Esophagus muscularis mucosa (tissue), 4 donors: ENCODE results near the gene ZNF598. TPM values are rescaled to one million over a fixed set of nuclear protein-coding genes. Genes with fewer than 3 reads are reported as not detected.
A peak's percentile ranks its signal among the peaks of the same experiment; 100 is the strongest.
"Not testable (repeated sequence)": the region's sequence is repeated elsewhere in the genome, so short reads cannot be mapped to it uniquely, and the experiment has no call there.

Experiments used
- DNase-seq: peaks from one replicate; pipeline ENCODE4 v3.0.0-alpha.2; 2017; ENCODE audit errors: extremely low spot score
- H3K27ac ChIP-seq, 4 donors: fragments of 200-600 bp; sonication (generic); replicated peaks in 1 of 4; 1 replicate in 3 of 4; 2 replicates in 1 of 4; pipeline ENCODE4 v1.5.1; 2016 to 2019; ENCODE audit warnings: mild to moderate bottlenecking in 1 of 4
- H3K27me3 ChIP-seq, 4 donors: fragments of 200-600 bp; sonication (generic); one replicate each; pipeline versions ENCODE4 v1.5.1 to v1.6.0; 2016 to 2019
- H3K36me3 ChIP-seq, 4 donors: fragments of 200-600 bp; sonication (generic); one replicate each; pipeline ENCODE4 v1.5.1; 2016 to 2019
- H3K4me1 ChIP-seq, 4 donors: fragments of 200-600 bp; sonication (generic); one replicate each; pipeline ENCODE4 v1.5.1; 2016 to 2019
- H3K4me3 ChIP-seq, 4 donors: fragments of 200-600 bp; sonication (generic); 1 replicate in 2 of 4; 2 replicates in 2 of 4; pipeline ENCODE4 v1.5.1; 2016 to 2019; ENCODE audit warnings: mild to moderate bottlenecking in 4 of 4, moderate library complexity in 1 of 4
- H3K9me3 ChIP-seq, 4 donors: fragments of 200-600 bp; sonication (generic); 1 replicate in 3 of 4; 2 replicates in 1 of 4; pipeline ENCODE4 v1.5.1; 2016 to 2019
- EP300 ChIP-seq: sonication (generic); formaldehyde crosslinking; IDR thresholded peaks from one replicate; pipeline ENCODE4 v1.6.1; 2017; ENCODE audit warnings: antibody characterized with exemption
- POLR2A ChIP-seq: fragments of 450-650 bp; IDR thresholded peaks from one replicate; pipeline ENCODE4 v1.6.1; 2017; ENCODE audit warnings: antibody characterized with exemption, moderate library complexity, mild to moderate bottlenecking, low read depth
- POLR2AphosphoS5 ChIP-seq, 2 donors: sonication (generic); formaldehyde crosslinking; IDR thresholded peaks; one replicate each; pipeline ENCODE4 v1.6.1; 2017; ENCODE audit warnings: antibody characterized with exemption in 2 of 2
- WGBS: methylation state at CpG from one replicate; pipeline ENCODE4 v1.1.5; 2018; 5-methylcytosine and 5-hydroxymethylcytosine counted together
- intact Hi-C: fragments of 100-400 bp; cut with DNase I; formaldehyde crosslinking; loops from one replicate; pipeline ENCODE4 v1.15.1; 2023
- total RNA-seq, 4 donors: library from RNA; depleted of rRNA; stranded (reverse); fragments of >200 nt; gene quantifications; one replicate each; pipeline versions ENCODE4 v1.1.0 to v1.2.1, GENCODE V29; 2016
- TF ChIP-seq, protein P1 (sequence below), 3 experiments: fragments of 200-600 bp in 2 of 3; fragments of 450-650 bp in 1 of 3; sonication (generic) in 2 of 3; IDR thresholded peaks; one replicate each; pipeline ENCODE4 v1.5.1; 2017 to 2019; ENCODE audit warnings: antibody characterized with exemption in 3 of 3, mild to moderate bottlenecking in 2 of 3, moderate library complexity in 1 of 3

The ZNF598 gene
- total RNA-seq, 4 donors from 2014 or later: 23.3 to 46.5 (median 34.9) TPM

DNA sequence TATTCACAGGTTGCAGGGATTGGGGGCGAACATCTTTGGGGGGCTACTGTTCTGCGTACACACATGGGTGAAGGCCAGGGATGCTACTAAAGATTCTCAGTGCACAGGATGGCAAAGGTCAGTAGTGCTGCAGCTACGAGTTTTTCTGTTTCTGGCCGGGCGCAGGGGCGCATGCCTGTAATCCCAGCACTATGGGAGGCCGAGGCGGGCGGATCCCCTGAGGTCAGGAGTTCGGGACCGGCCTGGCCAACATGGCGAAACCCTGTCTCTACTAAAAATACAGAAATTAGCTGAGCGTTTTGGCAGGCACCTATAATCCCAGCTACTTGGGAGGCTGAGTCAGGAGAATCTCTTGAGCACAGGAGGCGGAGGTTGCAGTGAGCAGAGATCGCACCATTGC is 3.9 kb upstream of the ZNF598 start:
- no peak overlapping the region for H3K4me3 ChIP-seq
- H3K36me3 ChIP-seq: no peaks in the 10 kb centered on the region
- peaks cover 0 to 16% (median 0%) of the 10 kb centered on the region in 4 donors for H3K27me3 ChIP-seq
- no peak overlapping the region for H3K27ac ChIP-seq
- H3K4me1 ChIP-seq: peaks cover 11 to 16% (median 15%) of the 10 kb centered on the region in 4 donors
- intact Hi-C loops: no loop called here
- H3K9me3 ChIP-seq: no peaks in the 10 kb centered on the region
- 92% methylated on average over 15 of the region's 15 CpGs for WGBS
- no peak for TF ChIP-seq POLR2AphosphoS5 (IDR thresholded peaks at IDR 0.05)
- TF ChIP-seq, protein P1, sequence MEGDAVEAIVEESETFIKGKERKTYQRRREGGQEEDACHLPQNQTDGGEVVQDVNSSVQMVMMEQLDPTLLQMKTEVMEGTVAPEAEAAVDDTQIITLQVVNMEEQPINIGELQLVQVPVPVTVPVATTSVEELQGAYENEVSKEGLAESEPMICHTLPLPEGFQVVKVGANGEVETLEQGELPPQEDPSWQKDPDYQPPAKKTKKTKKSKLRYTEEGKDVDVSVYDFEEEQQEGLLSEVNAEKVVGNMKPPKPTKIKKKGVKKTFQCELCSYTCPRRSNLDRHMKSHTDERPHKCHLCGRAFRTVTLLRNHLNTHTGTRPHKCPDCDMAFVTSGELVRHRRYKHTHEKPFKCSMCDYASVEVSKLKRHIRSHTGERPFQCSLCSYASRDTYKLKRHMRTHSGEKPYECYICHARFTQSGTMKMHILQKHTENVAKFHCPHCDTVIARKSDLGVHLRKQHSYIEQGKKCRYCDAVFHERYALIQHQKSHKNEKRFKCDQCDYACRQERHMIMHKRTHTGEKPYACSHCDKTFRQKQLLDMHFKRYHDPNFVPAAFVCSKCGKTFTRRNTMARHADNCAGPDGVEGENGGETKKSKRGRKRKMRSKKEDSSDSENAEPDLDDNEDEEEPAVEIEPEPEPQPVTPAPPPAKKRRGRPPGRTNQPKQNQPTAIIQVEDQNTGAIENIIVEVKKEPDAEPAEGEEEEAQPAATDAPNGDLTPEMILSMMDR (IDR thresholded peaks at IDR 0.05): no peak
- no peak for TF ChIP-seq EP300
- TF ChIP-seq POLR2A: no peak
- DNase-seq: no peak

DNA sequence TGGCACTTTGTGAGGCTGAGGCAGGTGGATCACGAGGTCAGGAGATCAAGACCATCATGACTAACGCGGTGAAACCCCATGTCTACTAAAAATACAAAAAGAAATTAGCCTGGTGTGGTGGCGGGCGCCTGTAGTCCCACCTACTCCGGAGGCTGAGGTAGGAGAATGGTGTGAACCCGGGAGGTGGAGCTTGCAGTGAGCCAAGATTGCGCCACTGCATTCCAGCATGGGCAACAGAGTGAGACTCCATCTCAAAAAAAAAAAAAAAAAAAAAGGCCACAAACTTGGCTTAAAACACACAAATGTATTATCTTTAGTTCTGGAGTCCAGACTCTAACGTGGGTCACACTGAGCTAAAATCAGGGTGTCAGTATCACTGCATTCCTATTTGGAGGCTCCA is 2.1 kb upstream of the ZNF598 start:
- H3K36me3 ChIP-seq, intact Hi-C loops, H3K27ac ChIP-seq, H3K9me3 ChIP-seq, DNase-seq, H3K27me3 ChIP-seq, H3K4me3 ChIP-seq: not testable (repeated sequence)
- WGBS: 84% methylated on average over 9 of the region's 9 CpGs
- peaks cover 29 to 34% (median 33%) of the 10 kb centered on the region in 4 donors for H3K4me1 ChIP-seq

DNA sequence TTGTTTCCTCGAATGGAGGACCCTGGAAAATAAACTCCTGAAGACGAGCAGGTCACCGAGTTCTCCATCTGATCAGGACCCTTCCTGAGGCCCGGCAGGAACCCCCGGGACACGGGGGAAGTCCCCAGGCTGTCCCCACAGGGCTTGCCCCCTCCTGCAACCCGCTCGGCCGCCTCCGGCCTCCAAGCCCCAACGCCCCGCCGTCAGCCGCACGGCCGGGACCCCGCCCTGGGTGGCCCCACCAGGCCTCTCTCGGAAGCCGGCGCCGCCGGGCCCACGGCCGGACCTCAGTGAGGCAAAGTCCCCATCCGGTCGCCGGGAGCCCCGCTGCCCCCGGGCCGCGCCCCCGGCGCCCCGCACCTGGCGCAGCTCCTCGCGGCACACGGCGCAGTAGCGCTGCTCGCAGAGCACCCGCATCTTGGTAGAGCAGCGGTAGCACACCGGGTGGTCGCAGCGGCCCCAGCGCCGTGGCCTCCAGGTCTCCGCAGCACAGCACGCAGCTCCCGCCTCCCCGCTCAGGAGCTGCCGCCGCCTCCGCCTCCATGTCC is 383 bp downstream of the ZNF598 start:
- no peak for DNase-seq
- TF ChIP-seq POLR2AphosphoS5 (IDR thresholded peaks at IDR 0.05) (no peak), POLR2A (no peak), EP300 (no peak)
- TF ChIP-seq, protein P1 (IDR thresholded peaks at IDR 0.05): no peak
- peaks cover 52 to 59% (median 57%) of the 10 kb centered on the region in 4 donors for H3K4me1 ChIP-seq
- 0% methylated on average over 2 of the region's 55 CpGs for WGBS
- peak overlapping the region; percentile 70 to 95 (median 81) for H3K4me3 ChIP-seq
- no peaks in the 10 kb centered on the region for H3K9me3 ChIP-seq
- H3K27ac ChIP-seq: peak overlapping the region; percentile 89 to 97 (median 94)
- intact Hi-C loops: no loop called here
- H3K36me3 ChIP-seq: peaks cover 0 to 8% (median 5%) of the 10 kb centered on the region in 4 donors
- H3K27me3 ChIP-seq: no peaks in the 10 kb centered on the region

DNA sequence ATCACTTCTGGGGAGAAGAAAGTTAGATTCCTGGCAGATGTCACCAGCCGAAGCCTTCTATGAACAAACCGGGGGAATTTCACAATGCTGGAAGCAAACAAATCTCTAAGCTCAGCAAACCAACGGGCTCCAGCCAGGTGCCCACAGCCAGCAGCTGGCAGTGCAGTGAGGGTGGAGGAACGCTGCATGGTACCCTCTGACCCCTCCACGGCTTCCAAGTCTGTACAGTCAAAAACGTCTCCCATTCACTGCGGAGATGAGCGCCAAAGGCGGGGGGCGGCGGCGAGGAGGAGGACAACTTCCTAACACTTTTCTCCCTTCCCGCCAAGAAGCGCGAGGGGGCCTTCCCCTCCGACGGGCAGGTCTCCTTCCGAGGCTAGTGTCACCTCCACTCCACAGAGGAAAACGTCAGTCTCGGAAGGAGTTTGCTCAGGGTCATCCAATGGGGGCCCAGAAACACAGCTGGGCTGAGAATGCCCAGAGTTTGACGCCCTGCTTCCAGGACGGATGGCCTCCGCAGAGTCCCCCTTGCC is 924 bp downstream of the ZNF598 start:
- intact Hi-C loops: no loop called here
- 4% methylated on average over 20 of the region's 23 CpGs for WGBS
- H3K9me3 ChIP-seq: no peaks in the 10 kb centered on the region
- peak overlapping the region; percentile 70 to 95 (median 81) for H3K4me3 ChIP-seq
- peaks cover 58 to 64% (median 63%) of the 10 kb centered on the region in 4 donors for H3K4me1 ChIP-seq
- TF ChIP-seq, protein P1 (IDR thresholded peaks at IDR 0.05): no peak
- TF ChIP-seq POLR2A: peak; percentile 11
- peak overlapping the region; percentile 89 to 97 (median 94) for H3K27ac ChIP-seq
- H3K36me3 ChIP-seq: peaks cover 0 to 8% (median 5%) of the 10 kb centered on the region in 4 donors
- H3K27me3 ChIP-seq: no peaks in the 10 kb centered on the region
- no peak for DNase-seq

DNA sequence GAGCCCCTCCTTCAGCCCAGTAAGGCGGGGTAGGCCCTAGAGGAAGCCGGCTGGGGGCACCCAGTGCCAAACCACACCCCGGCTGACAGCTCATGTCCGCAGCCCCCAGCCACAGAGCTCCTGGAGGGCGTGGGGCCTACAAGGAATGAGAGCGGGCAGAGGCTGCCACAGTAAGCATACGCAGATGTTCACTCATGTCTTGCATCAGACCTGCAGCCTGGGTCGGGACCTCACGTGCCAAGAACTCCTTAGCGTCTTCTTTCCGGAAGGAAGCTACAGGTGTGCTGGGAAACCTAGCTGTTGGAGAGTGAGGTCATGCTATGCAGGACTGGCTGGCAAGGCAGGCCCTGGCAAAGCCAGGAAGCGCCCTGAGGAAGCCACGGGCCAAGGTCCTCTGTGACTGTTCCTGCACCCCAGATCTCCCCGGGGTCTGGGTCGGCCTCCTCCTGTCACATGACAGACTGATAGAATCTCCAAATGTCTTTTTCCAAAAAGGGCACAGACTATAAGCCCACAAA is 1.6 kb downstream of the ZNF598 start:
- intact Hi-C loops: no loop called here
- H3K4me3 ChIP-seq: peak overlapping the region; percentile 70 to 95 (median 81)
- peaks cover 61 to 70% (median 67%) of the 10 kb centered on the region in 4 donors for H3K4me1 ChIP-seq
- H3K36me3 ChIP-seq: peaks cover 4 to 14% (median 10%) of the 10 kb centered on the region in 4 donors
- DNase-seq: no peak
- 64% methylated on average over 15 of the region's 15 CpGs for WGBS
- no peaks in the 10 kb centered on the region for H3K9me3 ChIP-seq
- H3K27me3 ChIP-seq: no peaks in the 10 kb centered on the region
- peak overlapping the region; percentile 89 to 97 (median 94) for H3K27ac ChIP-seq
- TF ChIP-seq EP300 (no peak), POLR2AphosphoS5 (IDR thresholded peaks at IDR 0.05) (no peak), POLR2A (no peak)
- TF ChIP-seq, protein P1 (IDR thresholded peaks at IDR 0.05): no peak
